Neuronal stem cell (in vitro differentiated cells): ENCODE measurements around the gene GBGT1.
A peak's percentile ranks its signal among the peaks of the same experiment; 100 is the strongest.

Experiments
- DNase-seq: peaks from one replicate; pipeline ENCODE4 v3.0.0-alpha.2; 2013; ENCODE audit warnings: low spot score
- H2AFZ ChIP-seq: one replicate; pipeline ENCODE4 v1.6.1; 2013; ENCODE audit warnings: mild to moderate bottlenecking, low read length, inconsistent platforms
- H2AK5ac ChIP-seq: 2 replicates; pipeline ENCODE4 v1.6.1; 2013; ENCODE audit warnings: low read depth, mild to moderate bottlenecking, inconsistent platforms, low read length, moderate library complexity, mixed read lengths
- H2BK120ac ChIP-seq: 2 replicates; pipeline ENCODE4 v1.6.1; 2013; ENCODE audit warnings: low read depth, mild to moderate bottlenecking, inconsistent platforms, low read length, moderate library complexity, mixed read lengths
- H2BK12ac ChIP-seq: one replicate; pipeline ENCODE4 v1.6.1; 2013; ENCODE audit warnings: low read length, inconsistent platforms
- H2BK15ac ChIP-seq: 2 replicates; pipeline ENCODE4 v1.6.1; 2013; ENCODE audit warnings: mild to moderate bottlenecking, low read length, inconsistent platforms, mixed read lengths
- H2BK5ac ChIP-seq: one replicate; pipeline ENCODE4 v1.6.1; 2013; ENCODE audit warnings: inconsistent platforms, mild to moderate bottlenecking, low read length, moderate library complexity
- H3K14ac ChIP-seq: one replicate; pipeline ENCODE4 v1.6.1; 2013; ENCODE audit warnings: low read length, inconsistent platforms
- H3K18ac ChIP-seq: 2 replicates; pipeline ENCODE4 v1.6.1; 2013; ENCODE audit warnings: low read length, inconsistent platforms
- H3K23ac ChIP-seq: 2 replicates; pipeline ENCODE4 v1.6.1; 2013; ENCODE audit warnings: low read depth, mild to moderate bottlenecking, mixed read lengths, low read length, inconsistent platforms; ENCODE audit not compliant: poor library complexity
- H3K27ac ChIP-seq: replicated peaks from 3 replicates; pipeline ENCODE4 v1.5.1; 2013; ENCODE audit warnings: low read length, inconsistent platforms
- H3K27me3 ChIP-seq, 3 experiments: 2 replicates each; pipeline ENCODE4 v1.6.1; 2013; ENCODE audit warnings: low read length in 3 of 3, mild to moderate bottlenecking in 2 of 3, inconsistent platforms in 1 of 3, low read depth in 1 of 3, mixed read lengths in 1 of 3, moderate library complexity in 1 of 3; ENCODE audit not compliant: control insufficient read depth in 3 of 3, insufficient read depth in 3 of 3
- H3K36me3 ChIP-seq, 2 donors: replicated peaks in 1 of 2; 2 replicates each; pipeline ENCODE4 v1.6.1; 2013; ENCODE audit warnings: low read length in 2 of 2; ENCODE audit not compliant: control insufficient read depth in 2 of 2, insufficient read depth in 2 of 2
- H3K4ac ChIP-seq: 2 replicates; pipeline ENCODE4 v1.6.1; 2013; ENCODE audit warnings: inconsistent platforms, mild to moderate bottlenecking, low read length, moderate library complexity
- H3K4me1 ChIP-seq, 2 donors: 1 replicate in 1 of 2; 2 replicates in 1 of 2; pipeline ENCODE4 v1.6.1; 2013; ENCODE audit warnings: low read length in 2 of 2, low read depth in 1 of 2; ENCODE audit not compliant: control insufficient read depth in 2 of 2, insufficient read depth in 1 of 2
- H3K4me2 ChIP-seq: one replicate; pipeline ENCODE4 v1.6.1; 2013; ENCODE audit warnings: mild to moderate bottlenecking, low read length, inconsistent platforms; ENCODE audit not compliant: insufficient read depth, poor library complexity, severe bottlenecking
- H3K4me3 ChIP-seq, 2 donors: 2 replicates each; pipeline ENCODE4 v1.5.1; 2013; ENCODE audit warnings: low read length in 2 of 2, mild to moderate bottlenecking in 2 of 2, inconsistent platforms in 1 of 2, moderate library complexity in 1 of 2
- H3K79me1 ChIP-seq: one replicate; pipeline ENCODE4 v1.6.1; 2013; ENCODE audit warnings: low read depth, mild to moderate bottlenecking, inconsistent platforms, low read length, moderate library complexity
- H3K9ac ChIP-seq: one replicate; pipeline ENCODE4 v1.6.1; 2013; ENCODE audit warnings: mild to moderate bottlenecking, low read depth, low read length, inconsistent platforms; ENCODE audit not compliant: poor library complexity
- H3K9me3 ChIP-seq, 2 donors: replicated peaks in 1 of 2; 2 replicates each; pipeline versions ENCODE3 to v1.6.1; 2013; ENCODE audit warnings: low read length in 2 of 2, mild to moderate bottlenecking in 2 of 2, inconsistent platforms in 1 of 2, low read depth in 1 of 2, mixed read lengths in 1 of 2, moderate library complexity in 1 of 2; ENCODE audit not compliant: control insufficient read depth in 2 of 2, insufficient read depth in 1 of 2
- H4K8ac ChIP-seq: one replicate; pipeline ENCODE4 v1.6.1; 2013; ENCODE audit warnings: low read depth, mild to moderate bottlenecking, inconsistent platforms, low read length, moderate library complexity
- H4K91ac ChIP-seq: one replicate; pipeline ENCODE4 v1.6.1; 2013; ENCODE audit warnings: low read length, low read depth, mild to moderate bottlenecking, inconsistent platforms; ENCODE audit not compliant: poor library complexity
- WGBS, 2 donors: extraction: QIAGEN DNeasy Blood & Tissue Kit; methylation state at CpG; one replicate each; pipeline ENCODE4 v1.1.7; 2013; ENCODE audit warnings: missing lambda C conversion rate in 2 of 2, mixed read lengths in 1 of 2; ENCODE audit not compliant: insufficient read length in 2 of 2, insufficient replicate concordance in 1 of 2; ENCODE audit errors: extremely low coverage in 2 of 2; 5-methylcytosine and 5-hydroxymethylcytosine counted together

GBGT1 gene

GRCh38 chr9:133118568-133118967 is 45.1 kb downstream of the GBGT1 start:
- WGBS, 2 donors, result no CpG with 5 or more reads among the region's 3 CpGs
- Histone ChIP-seq H2BK120ac (no peak overlapping the region), H3K23ac (peak overlapping the region; percentile 11), H2AFZ (no peak overlapping the region), H3K27ac (no peak overlapping the region), H3K4me3 (no peak overlapping the region), H2AK5ac (peak overlapping the region; percentile 51), H3K18ac (peak overlapping the region; percentile 63), H2BK5ac (peak overlapping the region; percentile 84), H3K36me3 (peaks cover 0 to 5% of the 10 kb centered on the region in 2 donors), H4K91ac (no peak overlapping the region), H3K27me3 (peaks cover 0 to 2% (median 0%) of the 10 kb centered on the region in 3 experiments), H3K9ac (no peak overlapping the region), H3K4me1 (peaks cover 55 to 63% of the 10 kb centered on the region in 2 donors), H3K14ac (peak overlapping the region; percentile 25), H4K8ac (no peak overlapping the region), H3K4me2 (no peak overlapping the region), H3K4ac (no peak overlapping the region), H2BK12ac (peak overlapping the region; percentile 12), H2BK15ac (no peak overlapping the region), H3K79me1 (peaks cover 32% of the 10 kb centered on the region), H3K9me3 (no peaks in the 10 kb centered on the region)
- DNase-seq, result no peak

GRCh38 chr9:133118179-133118520 is 45.6 kb downstream of the GBGT1 start:
- H2AFZ ChIP-seq, result no peak overlapping the region

DNA sequence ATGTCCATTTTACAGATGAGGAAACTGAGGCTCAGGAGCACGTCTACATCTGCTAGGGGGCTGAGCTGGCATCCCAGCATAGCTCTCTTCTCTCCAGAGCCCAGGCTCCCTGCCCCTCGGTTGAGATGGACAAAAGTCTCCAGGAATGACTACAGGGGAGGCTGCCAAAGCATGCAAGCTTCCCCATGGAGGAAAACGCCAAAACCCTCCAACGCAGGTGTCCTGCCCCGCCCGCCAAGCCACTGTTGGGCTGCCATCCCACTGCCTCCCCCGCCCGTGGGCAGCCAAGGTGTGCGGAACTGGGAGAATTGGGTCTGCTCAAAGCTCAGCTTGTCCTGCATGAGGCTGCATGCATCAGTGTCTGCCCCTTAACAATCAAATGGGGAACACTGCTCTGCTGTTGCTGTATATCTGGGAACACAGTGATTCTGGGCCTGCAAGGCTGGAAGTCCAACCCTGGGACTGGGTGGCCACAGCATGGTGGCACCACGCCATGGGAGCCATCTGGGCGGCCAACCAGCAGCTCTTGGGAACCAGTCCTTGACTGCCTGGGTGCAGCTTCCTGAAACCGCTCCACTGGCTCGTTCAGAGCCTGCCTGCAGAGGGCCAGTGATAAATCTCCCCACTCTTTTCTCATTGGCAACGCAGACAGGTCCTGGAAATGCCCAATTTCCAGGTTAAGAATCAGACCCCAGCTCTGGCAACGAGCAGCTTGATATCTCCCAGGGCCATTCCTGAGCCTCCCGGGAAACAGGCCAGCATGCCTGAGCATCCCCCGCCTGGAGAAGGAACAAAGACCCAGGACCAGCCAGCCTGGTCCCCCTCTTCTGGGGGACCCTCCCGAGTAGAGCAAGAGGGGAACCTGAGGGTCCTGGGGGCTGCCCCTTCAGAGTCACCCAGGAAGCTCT is 46.2 kb downstream of the GBGT1 start:
- Histone ChIP-seq H3K18ac (peak overlapping the region; percentile 19), H3K14ac (peak overlapping the region; percentile 75), H3K4me3 (no peak overlapping the region), H3K79me1 (peaks cover 34% of the 10 kb centered on the region), H3K9ac (no peak overlapping the region), H3K9me3 (no peaks in the 10 kb centered on the region), H3K23ac (peak overlapping the region; percentile 80), H2BK120ac (no peak overlapping the region), H4K91ac (no peak overlapping the region), H2BK12ac (no peak overlapping the region), H4K8ac (no peak overlapping the region), H2BK15ac (no peak overlapping the region), H2AFZ (no peak overlapping the region), H3K36me3 (peaks cover 0 to 5% of the 10 kb centered on the region in 2 donors), H2BK5ac (no peak overlapping the region), H3K4ac (no peak overlapping the region), H3K4me2 (no peak overlapping the region), H3K27ac (no peak overlapping the region), H3K27me3 (peaks cover 0 to 2% (median 0%) of the 10 kb centered on the region in 3 experiments), H2AK5ac (peak overlapping the region; percentile 25), H3K4me1 (peaks cover 50 to 55% of the 10 kb centered on the region in 2 donors)
- no peak for DNase-seq
- WGBS, 2 donors, result no CpG with 5 or more reads among the region's 18 CpGs

More at GRCh38 chr9:133118179-133118520, 45.6 kb downstream of the GBGT1 start:
- H4K91ac ChIP-seq, result no peak overlapping the region
- no peaks in the 10 kb centered on the region for H3K9me3 ChIP-seq
- no peak overlapping the region for H3K27ac ChIP-seq
- H3K18ac ChIP-seq, result no peak overlapping the region
- peak overlapping the region; percentile 25 for H2AK5ac ChIP-seq
- no peak for DNase-seq
- no peak overlapping the region for H2BK15ac ChIP-seq
- H3K4me3 ChIP-seq, result no peak overlapping the region
- WGBS, 2 donors, result no CpG with 5 or more reads among the region's 3 CpGs
- H3K36me3 ChIP-seq, result peaks cover 0 to 5% of the 10 kb centered on the region in 2 donors
- peak overlapping the region; percentile 34 for H3K23ac ChIP-seq
- no peak overlapping the region for H2BK5ac ChIP-seq
- H3K9ac ChIP-seq, result no peak overlapping the region
- H2BK12ac ChIP-seq, result no peak overlapping the region
- no peak overlapping the region for H3K4ac ChIP-seq
- no peak overlapping the region for H3K14ac ChIP-seq
- H3K4me2 ChIP-seq, result no peak overlapping the region
- peaks cover 32% of the 10 kb centered on the region for H3K79me1 ChIP-seq
- H3K4me1 ChIP-seq, result peaks cover 55 to 59% of the 10 kb centered on the region in 2 donors
- no peak overlapping the region for H2BK120ac ChIP-seq
- no peak overlapping the region for H4K8ac ChIP-seq
- H3K27me3 ChIP-seq, result peaks cover 0 to 2% (median 0%) of the 10 kb centered on the region in 3 experiments
